ENCODE results near the gene TPST2.

Gene TPST2

DNA sequence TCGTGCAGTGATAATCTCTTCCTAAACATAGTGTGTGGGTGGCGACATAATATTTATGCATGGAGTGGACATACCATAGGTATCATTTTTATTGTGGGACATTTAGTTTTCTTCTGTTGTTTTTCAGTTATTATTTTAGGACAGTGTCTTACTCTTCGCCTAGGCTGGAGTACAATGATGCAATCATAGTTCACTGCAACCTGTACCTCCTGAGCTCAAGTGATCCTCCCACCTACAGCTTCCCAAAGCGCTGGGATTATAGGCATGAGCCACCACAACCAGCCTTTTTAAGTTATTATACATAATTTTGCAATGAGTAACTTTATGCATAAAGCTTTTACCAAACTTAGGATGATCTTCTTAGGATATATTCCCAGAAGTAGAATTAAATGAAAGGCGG lies 103.5 kb downstream of the TPST2 start:
- DNase-seq, result no peak

DNA sequence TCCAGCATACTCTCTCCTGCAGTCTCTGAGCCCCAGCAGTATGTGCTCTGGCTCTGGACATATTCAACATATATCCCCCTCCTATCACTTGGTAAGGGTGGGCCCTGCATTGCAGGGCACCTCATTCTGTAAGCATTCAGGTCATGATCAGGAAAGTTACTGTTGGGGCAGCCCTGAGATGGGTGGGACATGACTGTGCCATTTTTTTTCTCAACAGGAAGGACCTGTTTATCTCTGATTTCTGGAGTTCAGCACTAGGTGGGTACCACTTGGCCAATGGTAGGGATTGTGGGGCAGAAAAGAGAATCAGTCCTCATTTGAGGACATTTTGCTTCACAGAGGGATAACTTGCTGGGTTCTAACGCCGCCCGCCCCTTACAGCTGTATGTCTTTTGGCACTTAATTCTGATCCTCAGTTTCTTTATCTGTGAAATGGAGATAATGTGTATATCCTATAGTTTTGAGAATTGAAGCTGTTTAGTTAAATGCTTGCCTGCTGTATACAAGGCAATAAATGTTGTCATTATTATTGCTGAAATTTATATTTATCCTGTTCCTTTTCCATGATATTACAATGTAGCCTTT lies 104.0 kb downstream of the TPST2 start:
- no peak for DNase-seq

DNA sequence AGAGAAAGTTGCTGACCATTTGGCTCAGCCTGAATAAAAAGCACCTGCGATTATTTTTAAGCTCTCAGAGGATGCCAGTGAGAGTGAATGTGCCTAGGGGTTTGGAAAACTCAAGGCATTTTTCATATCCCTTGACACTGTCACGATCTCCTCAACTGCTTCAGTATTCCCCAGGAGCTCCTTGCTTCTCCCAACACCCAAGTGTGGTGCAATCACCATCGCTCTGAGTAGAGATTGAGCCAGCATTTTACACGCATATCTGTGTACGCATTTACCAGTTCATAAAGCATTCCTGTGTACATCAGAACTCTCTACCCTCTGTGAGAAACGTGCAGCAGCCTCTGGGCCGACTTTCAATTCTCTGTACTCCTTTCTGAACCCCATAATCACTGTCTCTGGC lies 104.9 kb downstream of the TPST2 start:
- no peak for DNase-seq

DNA sequence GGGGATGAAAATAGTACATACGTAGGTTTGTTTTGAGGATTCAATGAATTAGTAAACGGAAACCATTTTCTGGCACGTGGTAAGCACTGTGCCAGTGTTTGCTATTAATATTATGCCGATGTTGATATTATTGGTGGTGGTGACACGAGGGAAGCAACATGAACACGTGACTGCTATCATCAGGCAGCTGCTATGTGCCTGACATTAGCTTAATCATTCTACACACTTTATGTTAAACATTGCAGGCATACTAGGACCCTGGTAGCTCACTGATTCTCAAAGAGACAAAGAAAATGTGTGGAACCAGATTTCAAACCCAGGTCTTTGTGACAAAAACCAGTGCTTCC lies 105.6 kb downstream of the TPST2 start:
- peak; percentile 17 for DNase-seq

DNA sequence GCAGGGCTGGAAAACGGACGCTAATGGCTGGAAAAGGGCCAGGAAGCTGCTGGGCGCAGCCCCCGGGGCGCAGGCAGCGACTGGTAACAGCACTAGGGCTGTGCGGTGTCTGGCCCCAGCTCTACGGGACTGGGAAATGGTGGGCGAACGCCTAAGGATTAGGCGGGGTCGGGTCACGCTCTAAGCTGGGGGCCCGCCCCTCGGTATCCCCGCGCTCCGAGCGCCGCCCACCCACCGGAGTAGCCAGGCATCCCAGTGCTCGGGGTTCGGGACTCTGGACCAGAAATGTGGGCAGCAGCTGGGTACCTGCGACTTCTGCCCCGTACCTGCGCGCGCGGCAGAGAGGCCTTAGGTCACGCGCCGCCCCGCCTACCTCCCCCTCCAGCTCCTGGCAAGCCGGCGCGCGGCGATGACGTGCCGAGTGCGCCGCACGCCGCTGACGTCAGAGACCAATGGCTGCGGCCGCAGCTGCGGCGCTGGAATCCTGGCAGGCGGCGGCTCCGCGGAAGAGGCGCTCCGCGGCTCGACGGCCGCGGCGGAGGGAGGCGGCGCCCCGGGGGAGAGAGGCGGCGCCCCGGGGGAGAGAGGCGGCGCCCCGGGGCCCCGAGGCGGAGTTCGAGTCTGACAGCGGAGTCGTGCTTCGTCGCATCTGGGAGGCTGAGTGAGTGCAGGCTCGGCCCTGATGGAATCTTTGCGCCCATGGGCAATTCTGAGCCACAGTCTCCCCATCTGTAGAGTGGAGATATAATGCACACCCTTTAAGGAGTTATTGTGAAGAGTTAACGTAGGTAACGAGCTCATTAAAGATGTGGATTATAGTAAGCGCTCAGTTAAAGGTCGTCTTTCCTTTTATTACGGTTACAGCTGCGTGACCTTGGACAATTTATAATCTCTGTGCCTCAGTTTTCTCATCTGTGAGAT lies 106.2 kb downstream of the TPST2 start, which contains the start of the genes HPS4 and SRRD:
Gene HPS4, minus strand, starts transcription at position 345 of the 921 bp plus-strand sequence. CDS start 2,021 bp downstream, outside the sequence.
Gene SRRD, plus strand, starts transcription at position 439 of the 921 bp plus-strand sequence. Its CDS starts 14 bp downstream, at position 453.
- peak; percentile 90 for DNase-seq

DNA sequence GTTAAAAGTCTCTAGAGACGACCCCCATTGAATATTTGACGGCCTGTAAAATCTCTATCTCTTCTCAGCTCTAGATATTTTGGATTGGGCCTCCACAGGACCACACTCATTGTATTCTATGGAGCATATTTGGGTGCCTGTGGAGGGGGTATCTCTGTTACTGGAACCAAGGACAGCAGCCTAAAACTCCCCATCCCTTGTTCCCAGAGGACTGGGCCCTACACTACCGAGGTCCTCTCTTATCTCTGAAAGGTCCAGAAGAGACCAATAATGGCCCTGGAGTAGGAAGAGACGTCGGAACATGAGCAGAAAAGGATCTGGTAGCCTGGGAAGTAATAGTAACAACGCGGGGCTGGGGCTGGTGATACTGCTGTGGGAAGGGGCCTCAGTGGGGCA lies 106.9 kb downstream of the TPST2 start:
- DNase-seq, result no peak

DNA sequence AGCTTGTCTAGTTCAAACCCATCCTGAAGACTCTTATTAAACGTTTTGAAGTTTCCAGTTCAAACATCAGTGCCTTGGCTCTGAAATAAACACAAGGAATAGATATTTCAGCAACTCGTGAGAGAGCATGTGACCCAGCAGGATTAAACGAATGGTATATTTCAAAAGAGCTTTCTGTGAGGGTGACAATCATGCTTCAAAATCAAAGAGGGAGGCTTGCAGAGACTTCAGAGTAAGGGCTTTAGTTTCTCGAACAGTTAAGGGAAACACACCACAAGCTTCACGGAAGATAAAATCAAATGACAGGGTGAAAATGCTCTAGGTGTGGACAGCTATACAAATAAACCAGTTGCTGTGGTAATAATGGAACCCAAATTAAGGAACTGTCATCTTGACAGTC lies 107.8 kb downstream of the TPST2 start:
- no peak for DNase-seq

DNA sequence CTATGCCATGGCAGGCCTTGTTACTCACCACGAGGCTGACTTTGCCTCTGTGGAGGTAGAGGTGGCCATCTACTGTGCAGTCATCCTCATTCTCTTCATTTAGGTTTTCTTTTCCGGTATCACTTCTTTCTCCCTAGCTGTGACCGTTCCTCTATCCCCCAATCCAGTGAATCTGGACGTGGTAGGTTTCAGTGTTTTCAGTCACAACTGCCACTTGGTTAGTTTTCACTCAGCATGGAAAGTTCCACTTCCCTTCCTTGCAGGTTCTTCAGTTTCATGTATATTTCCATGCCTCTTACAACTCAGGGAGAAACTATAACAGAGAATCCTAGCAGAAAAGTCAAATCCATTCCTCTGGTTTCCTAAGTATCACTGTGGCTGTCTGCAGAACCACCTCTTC lies 108.2 kb downstream of the TPST2 start:
- DNase-seq, result no peak

DNA sequence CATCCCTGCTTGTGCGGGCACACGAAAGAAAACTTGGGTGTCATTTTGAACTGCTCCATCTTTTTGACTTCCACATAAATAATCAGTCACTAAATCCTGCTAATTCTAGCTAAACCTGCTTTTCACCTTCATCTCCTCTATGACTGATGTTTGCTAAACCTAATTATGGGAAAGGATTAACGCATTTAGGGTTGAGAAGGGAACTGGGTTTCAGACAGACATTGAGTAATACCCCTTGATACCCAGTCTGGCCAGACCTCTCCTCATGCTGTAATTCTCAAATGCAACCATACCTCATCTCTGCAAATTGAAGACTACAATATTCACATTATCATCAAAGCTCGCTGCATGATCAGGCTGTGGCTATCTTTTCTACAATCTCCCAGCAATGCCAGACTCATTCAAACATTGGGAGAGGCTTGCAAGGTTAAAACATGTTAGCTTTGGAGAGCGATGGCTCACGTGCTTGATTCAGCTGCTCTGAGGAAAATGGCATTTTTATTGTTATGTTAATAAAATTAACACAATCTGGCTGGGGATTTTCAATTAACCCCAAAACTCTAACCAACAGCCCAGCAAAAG lies 108.7 kb downstream of the TPST2 start:
- DNase-seq, result no peak

DNA sequence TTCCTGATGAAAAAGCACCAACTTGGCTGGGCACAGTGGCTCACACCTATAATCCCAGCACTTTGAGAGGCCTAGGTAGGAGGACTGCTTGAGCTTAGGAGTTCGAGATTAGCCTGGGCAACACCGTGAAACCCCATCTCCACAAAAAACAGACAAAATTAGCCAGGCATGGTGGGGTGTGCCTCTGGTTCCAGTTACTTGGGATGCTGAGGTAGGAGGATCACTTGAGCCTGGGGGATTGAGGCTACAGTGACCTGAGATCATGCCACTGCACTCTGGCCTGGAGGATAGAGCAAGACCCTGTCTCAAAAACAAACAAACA lies 109.4 kb downstream of the TPST2 start:
- no peak for DNase-seq

DNA sequence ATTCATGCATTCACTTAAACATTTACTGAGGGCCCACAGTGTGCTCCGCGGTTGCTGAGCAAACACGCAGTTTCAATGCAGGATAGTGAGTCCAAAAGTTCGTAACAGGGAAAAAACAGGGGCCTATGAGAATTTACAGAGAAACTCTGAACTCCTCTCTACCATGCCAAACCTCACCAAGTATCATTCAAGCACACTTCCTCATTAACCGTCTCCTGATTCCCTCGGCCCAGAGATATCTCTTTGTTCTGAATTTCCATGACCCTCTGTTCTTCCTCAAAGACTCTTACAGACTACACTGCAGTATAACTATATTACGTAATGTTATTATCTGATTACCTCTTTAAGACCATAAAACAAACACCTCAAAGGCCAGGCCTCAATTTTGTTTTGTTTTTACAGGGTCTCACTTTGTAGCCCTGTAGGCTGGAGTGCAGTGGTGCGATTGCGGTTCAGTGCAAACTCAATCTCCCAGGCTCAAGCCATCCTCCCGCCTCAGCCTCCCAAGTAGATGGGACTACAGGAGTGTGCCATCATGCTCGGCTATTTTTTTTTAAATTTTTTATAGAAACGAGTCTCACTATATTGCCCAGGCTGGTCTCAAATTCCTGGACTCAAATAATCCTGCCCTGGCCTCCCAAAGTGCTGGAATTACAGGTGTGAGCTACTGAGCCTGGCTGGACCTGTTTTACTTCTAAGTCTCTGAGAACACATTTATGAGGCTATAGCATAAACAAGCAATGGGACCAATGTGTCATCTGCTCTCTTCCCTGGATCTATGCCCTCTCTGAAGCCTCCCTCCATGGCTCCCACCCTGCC lies 109.9 kb downstream of the TPST2 start:
- no peak for DNase-seq

DNA sequence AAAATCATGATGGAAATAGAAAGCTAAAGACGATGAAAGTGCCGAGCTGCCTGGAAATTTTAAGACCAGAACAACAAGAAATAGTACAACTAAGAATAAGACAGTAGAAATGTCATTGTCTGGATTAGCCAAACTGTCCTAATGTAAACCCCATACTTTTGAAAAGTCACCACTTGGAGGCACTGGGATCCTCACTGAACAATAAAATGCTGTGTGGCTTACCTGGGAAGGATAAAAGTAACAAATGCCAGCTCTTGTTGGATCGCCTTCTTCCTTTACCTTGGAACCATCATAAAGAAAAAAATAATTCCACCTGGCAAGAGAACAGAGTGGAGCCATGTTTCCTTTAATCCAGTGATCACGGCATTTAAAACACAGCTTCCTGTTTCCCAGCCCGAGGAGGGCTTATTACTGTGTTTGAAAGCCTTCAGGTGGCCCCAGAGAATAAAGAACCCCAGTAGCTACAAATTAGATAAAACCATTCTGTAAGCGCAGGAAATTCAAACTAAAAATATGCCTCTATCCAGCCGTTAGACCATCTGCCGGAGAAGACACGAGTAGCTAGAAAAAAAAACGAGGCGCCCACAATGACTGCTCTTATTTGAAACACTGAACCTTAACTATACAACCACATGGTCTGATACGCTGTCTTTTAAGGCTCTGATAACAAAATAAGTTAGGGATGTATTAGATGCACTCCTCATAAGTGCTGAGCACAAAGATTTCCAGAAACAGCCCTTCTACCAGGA lies 110.7 kb downstream of the TPST2 start:
- DNase-seq, result no peak

DNA sequence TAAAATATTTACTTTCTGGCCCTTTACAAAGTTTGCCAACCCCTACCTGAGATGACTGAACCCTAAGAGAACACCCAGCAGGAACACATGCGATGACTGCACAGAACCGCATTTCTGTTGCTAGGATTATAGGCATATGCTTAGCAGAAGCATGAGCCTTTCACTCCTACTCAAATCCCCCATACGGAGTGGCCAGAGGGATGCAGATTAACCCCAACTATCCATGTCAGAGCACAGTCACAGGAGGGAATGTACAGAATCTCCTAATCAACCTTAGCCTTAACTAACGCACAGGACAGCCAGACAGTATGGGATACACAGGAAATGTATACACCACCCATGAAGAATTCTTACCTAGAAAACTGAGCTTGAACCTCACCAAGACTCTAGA lies 112.6 kb downstream of the TPST2 start:
- no peak for DNase-seq

DNA sequence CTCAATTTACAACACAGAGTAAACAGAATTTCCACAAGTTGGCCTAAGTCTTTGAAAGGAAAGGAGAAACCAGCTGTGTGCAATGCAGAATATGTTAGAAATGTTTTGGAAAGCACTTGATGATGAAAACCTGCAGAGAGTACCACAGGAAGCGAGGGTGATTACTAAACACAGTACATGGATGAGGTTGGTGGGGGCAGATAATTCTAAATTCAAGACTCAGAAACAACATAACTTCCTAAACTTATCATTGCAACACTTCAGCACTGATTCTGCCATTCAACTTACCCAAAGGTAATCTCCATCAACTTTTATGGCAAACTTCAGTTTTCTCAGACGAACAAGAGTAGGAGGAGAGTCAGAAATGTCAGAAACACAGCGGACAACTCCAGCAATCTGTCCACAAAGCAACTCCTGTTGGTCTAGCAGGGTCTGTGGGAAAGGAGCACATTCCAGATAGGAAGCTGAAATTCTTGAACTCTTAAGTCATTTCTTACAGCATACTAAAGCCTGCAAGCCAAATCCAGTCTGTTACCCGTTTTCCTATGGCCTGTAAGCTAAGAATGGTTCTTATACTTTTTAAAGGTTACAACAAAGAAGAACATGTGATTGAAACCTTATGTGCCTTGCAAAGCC lies 113.1 kb downstream of the TPST2 start:
- no peak for DNase-seq

DNA sequence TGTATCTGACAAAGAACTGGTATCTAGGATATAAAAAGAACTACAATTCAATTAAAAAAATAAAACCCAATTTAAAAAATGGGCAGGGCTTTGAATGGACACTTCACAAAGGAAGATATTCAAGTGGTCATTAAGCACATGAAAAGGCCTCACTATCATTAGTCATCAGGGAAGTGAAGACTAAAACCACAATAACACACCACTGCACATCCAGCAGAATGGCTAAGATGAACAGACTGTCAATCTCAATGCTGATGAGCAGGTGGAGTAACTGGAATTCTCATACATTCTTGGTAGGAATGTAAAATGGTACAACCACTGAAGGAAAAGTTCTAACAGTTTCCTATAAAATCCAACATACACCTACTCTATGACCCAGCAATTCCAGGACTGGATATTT lies 115.2 kb downstream of the TPST2 start:
- no peak for DNase-seq
